LHCN-M2 (cell line): Measurements from ENCODE around the gene PRIMA1. TPM values are rescaled to one million over a fixed set of nuclear protein-coding genes. Genes with fewer than 3 reads are reported as not detected.

Source experiments
- DNase-seq: peaks from one replicate; pipeline ENCODE4 v3.0.0-alpha.2; 2012; ENCODE audit warnings: low read depth
- total RNA-seq: library from RNA; depleted of rRNA; stranded (reverse); fragments of >200 nt; gene quantifications from 2 replicates; pipeline ENCODE4 v1.2.3, GENCODE V29; 2014

PRIMA1 gene
- total RNA-seq, 1 experiment from 2014 or later: not detected

- no peak for DNase-seq
Measured at GRCh38 chr14:93733631-93734030, 54.7 kb downstream of the PRIMA1 start.

DNA sequence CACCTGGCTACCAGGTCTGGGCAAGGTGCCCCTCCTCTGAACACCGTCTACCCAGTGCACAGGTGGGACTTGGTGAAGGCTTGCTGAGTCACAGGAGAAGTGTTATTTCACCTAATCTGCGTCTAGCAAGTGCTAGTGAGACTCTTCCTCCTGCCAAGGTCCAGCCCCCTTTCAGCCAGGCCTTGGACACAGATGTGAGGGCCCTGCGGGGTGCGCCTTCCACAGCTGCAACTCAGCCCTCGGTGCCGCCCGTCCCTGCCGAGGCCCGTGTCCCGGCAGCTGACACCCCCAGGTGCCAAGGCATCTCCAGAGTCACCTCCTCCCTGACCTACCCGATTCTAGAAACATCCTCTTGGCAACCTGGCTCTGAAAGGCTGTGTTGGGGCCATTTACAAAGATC lies 55.1 kb downstream of the PRIMA1 start:
- no peak for DNase-seq

GRCh38 chr14:93732524-93732923 lies 55.8 kb downstream of the PRIMA1 start:
- no peak for DNase-seq

DNA sequence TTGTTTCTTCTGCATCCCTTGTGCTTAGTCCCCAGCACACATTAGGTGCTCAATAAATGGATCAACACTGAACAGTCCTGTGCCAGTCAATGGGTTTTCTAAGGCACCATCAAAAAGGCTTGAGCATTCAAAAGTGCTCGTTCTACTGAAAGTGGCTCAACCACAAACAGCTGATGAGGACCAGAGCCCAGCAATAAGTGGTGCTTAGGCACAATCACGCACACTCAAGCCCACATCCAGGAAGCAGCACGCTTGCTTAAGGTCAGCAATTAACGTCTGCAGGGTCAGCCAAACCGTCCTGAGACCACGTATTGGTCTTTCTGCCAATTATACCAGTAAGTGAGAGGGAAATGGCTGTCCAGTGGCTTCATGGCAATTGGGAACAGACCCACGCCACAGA lies 56.5 kb downstream of the PRIMA1 start:
- no peak for DNase-seq

DNA sequence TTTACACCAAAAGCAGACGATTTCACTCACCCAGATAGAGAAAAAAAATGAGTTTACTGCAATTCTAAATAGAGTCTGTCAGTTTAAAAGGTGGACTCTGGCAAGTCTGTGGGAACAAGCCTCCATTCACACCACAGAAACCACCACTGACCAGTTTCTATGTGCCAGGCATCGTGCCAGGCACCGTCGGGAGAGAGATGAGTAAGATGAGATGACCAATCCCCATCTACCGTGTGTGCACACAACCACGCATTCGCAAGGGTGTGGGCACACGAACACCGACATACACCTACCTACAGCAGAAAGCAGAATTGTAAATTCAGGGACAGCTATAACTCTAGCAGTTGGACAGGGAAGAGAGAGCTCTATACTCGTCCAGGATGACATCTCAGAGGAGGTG lies 58.3 kb downstream of the PRIMA1 start:
- DNase-seq: no peak

DNA sequence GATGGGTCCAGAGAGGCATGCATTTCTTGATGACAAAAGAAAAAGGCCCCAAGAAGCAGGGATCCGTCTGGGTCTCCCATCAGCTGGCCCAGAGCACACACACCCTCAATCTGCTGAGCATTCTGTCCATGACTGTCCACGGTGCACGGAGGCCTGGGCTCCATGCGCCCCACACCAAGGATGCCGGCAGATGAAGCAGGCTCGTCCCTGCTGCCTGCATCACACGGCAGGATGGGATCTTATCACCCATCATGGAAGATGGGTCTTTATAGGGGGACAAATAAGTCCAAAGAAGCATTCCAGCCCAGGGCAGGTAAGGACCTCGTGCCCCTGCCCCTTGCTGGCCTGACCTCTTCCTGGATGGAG lies 59.7 kb downstream of the PRIMA1 start:
- DNase-seq: no peak

- DNase-seq: no peak
Measured at GRCh38 chr14:93727917-93728650, 60.2 kb downstream of the PRIMA1 start.

DNA sequence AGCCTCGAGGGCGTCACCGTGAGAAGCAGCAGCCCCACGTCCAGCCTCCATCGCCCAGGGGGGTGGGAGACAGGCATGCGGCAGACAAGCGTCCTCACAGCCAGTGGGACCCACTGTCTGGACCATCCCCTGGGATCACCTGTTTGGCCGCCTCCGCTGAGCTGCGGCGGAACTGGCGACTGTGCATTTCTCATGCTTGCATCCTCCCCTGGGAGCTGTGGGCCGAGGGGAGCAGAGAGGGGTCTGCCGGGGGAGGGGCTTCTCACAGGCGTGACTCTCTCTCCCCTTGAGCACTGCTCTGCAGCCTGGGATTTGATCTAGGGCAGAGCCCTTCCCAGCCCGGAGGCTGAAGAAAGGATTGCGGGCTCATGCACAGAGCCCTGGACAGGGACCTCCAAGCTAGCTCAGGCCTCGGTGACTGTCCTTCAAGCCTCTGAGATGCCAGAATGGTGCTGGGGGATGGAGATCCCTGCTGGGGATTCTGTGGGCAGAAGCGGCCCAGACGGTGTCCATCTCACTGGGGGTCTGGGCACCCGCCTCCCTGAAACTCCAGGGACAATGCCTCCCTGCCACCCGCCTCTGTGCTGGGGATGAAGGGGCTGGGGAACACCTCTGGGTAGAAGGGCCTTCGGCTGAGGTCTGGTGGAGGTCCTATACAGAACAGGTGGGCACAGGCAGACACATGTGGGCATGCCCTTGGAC lies 61.1 kb downstream of the PRIMA1 start:
- no peak for DNase-seq

- no peak for DNase-seq
Measured at GRCh38 chr14:93725993-93726392, 62.3 kb downstream of the PRIMA1 start.

DNA sequence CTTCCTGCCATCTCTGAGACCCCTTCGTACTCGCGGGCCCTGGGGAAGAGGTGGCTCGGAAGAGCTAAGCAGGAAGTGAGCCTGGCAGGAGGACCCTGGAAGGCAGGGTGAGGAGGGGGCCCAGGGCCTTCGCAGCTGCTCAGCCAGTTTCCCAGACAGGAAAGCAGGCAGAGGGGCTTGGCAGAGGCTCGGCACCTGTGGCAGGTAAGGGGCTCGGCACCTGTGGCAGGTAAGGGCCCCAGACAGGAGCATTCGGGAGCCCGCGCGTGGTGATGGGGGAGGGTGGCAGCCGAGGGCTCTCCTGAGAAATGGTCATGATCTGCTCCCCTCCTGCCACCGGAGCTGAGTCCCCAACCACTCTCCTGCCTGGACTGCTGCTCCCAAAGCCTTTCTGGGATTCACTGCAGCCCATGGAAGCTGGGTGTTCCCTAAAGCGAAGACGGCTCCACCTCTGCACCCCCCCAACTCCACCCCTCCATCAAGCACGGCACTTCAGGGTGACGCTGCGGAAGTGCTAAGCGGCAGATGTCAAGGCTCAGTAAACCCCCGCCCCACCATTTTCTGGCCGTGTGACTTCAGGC lies 63.2 kb downstream of the PRIMA1 start:
- no peak for DNase-seq

GRCh38 chr14:93723001-93723400 lies 65.3 kb downstream of the PRIMA1 start:
- no peak for DNase-seq

- DNase-seq: no peak
Measured at GRCh38 chr14:93720981-93721483, 67.3 kb downstream of the PRIMA1 start.

DNA sequence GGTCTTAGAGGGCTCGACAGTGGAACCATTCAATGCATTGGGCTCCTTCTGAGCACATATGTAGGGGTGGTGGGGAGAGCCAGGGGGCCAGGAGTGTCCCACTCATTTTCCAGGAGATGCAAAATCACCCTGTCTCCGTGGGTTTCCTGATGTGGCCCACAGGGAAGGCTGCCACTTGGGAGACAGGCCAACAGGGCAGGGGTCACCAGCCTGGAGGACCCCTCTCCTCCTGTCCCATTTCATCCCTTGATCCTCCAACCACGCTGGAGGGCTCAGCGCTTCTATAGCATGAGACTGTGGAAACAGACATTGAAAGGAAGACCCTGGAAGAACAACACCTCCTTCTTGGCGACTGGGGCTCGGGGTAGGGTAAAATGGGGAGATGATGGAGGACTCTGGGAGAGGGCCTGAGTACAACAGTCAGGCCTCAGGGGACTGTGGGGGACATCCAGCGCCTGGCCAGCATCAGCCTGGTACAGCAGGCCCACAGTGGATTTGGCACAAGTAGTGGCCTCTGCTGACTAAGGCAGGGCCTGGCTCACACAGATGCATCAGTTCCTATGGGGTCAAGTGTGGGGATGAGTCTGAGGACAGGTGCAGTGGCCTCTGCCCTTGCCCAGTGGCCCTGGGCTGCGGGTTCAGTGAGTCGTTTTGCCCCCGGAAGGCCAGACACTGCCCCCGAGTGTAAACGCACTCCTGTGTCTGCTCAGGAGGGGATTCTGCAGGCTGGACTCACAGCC lies 68.0 kb downstream of the PRIMA1 start:
- DNase-seq: no peak

GRCh38 chr14:93719256-93719655 lies 69.0 kb downstream of the PRIMA1 start:
- DNase-seq: no peak

GRCh38 chr14:93717668-93718320 lies 70.5 kb downstream of the PRIMA1 start:
- DNase-seq: no peak

- DNase-seq: no peak
Measured at GRCh38 chr14:93716746-93717667, 71.3 kb downstream of the PRIMA1 start.

GRCh38 chr14:93716002-93716745 lies 72.1 kb downstream of the PRIMA1 start:
- no peak for DNase-seq

GRCh38 chr14:93715279-93715927 lies 72.9 kb downstream of the PRIMA1 start:
- DNase-seq: no peak

- no peak for DNase-seq
Measured at GRCh38 chr14:93714605-93715004, 73.7 kb downstream of the PRIMA1 start.
